IPS-11a (cell line): ENCODE measurements around the gene CNPY4.
"Not testable (repeated sequence)": the region's sequence is repeated elsewhere in the genome, so short reads cannot be mapped to it uniquely, and the experiment has no call there.

Experiments used
- H3K4me3 ChIP-seq: one replicate; pipeline ENCODE4 v1.5.1; 2013; ENCODE audit warnings: low read depth, low read length, control low read depth

The CNPY4 gene

DNA sequence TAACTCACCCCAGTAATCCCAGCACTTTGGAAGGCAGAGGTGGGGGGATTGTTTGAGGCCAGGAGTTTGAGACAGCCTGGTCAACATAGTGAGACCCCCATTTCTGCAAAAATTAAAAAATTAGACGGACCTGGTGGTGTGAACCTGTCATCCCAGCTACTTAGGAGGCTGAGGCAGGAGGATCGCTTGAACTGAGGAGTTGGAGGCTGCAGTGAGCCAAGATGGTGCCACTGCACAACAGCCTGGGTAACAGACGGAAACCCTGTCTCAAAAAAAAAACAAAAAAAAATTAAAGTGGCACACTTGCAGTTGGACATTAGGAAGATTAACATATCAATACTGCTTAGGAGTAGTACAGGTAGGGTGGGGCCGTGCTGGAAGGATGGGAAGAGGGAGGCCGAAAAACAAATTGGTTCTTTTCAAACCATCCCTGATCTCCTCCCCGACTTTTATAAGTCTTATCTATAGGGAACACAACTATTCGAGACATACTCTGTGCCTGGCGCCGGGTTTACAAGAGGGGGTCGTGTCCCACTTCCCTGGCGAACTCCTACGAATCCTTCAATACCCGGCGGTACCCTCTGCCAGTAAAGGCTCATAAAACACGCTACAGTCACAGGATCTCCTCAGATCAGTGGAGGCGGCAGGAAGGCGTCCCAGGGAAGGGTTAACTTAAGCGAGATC, 904 bp upstream of the CNPY4 start:
- H3K4me3 ChIP-seq, result peak overlapping the region; percentile 96

DNA sequence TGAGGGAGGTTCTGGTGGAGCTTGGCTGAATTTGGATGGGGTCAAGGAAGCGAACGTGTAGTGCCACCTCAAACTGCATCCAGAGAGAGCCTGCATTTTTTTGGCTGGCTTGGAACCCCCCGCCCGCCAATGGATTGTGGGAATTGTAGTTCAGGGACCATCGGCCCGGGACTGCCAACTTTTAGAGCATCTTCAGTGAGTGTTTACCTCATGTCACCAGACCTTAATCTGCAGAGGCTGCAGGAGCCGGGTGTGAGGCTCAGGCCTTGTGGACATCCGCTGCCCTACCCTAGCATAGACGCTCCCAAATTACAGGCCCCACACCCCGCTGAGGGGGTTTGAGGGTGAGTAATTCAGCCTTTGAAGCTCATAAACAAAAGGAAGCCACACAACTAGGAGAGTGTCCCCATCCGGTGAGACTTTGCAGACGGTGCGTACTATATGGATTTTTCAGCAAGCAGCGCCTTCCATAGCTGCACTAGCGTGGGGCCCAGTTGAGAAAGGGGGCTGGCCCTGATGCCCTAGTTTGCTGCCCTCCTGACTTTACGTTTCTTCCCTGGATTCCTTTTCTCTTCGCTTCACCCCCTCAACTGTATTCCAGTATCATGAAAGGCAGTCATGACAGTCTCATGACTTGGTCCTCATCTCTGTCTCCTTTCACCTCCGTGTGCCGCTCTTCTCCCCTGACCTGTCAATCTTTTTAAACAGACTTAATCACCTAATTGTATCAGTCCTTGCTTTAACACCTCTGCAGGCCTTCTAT, 717 bp downstream of the CNPY4 start:
- peak overlapping the region; percentile 96 for H3K4me3 ChIP-seq

DNA sequence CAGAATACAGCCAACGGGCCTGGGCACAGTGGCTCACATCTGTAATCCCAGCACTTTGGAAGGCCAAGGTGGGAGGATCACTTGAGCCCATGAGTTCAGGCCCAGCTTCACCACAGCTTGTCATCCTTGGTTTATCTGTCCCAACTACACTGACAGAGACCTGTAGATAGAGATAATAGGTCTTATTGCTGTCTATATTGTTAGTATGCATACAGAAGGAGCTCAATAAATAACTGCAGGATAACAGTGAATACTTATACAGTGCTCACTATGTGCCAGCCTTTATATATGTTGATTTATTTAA, 1.3 kb downstream of the CNPY4 start:
- no peak overlapping the region for H3K4me3 ChIP-seq

GRCh38 chr7:100122067-100122466, 2.6 kb downstream of the CNPY4 start:
- H3K4me3 ChIP-seq, result no peak overlapping the region

DNA sequence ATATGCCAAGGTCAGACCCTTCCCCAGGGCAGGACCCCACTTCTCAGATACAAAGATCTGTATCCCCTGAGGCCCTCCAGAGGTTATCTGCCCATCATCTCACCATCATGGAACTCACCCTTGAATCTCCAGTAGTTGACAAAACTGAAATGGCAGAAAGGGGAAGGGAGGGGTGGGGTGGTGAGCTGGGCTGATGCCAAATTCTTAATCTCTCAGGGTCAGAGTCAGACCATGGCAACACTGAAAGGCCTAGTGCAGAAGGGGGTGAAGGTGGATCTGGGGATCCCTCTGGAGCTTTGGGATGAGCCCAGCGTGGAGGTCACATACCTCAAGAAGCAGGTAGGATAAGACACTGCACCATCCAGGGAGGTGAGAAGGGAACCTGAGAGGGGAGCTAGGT, 3.1 kb downstream of the CNPY4 start:
- H3K4me3 ChIP-seq, result no peak overlapping the region

- no peak overlapping the region for H3K4me3 ChIP-seq
Measured at GRCh38 chr7:100124301-100125230, 5.1 kb downstream of the CNPY4 start.

DNA sequence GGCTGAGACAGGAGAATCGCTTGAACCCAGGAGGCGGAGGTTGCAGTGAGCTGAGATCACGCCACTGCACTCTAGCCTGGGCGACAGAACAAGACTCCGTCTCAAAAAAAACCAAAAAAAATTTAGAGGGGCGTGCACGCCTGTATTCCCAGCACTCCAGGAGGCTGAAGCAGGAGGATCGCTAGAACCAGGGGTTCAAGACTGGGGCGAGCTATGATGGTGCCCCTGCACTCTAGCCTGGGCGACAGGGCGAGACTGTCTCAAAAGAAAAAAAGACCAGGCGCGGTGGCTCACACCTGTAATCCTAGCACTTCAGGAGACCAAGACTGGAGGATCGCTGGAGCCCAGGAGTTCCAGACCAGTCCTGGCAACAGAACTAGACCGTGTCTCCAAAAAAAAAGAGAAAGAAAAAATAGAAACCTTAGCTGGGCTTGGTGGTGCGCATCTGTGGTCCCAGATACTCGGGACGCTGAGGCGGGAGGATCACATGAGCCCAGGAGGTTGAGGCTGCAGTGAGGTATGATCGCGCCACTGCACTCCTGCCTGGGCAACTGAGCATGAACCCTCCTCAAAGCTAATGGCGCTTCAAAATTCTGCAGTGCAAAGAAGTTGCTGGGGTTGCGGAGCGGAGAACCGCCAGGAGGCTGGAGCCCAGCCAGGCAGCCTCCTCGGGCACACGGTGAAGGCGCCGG, 7.0 kb downstream of the CNPY4 start:
- H3K4me3 ChIP-seq, result peak overlapping the region; percentile 88

DNA sequence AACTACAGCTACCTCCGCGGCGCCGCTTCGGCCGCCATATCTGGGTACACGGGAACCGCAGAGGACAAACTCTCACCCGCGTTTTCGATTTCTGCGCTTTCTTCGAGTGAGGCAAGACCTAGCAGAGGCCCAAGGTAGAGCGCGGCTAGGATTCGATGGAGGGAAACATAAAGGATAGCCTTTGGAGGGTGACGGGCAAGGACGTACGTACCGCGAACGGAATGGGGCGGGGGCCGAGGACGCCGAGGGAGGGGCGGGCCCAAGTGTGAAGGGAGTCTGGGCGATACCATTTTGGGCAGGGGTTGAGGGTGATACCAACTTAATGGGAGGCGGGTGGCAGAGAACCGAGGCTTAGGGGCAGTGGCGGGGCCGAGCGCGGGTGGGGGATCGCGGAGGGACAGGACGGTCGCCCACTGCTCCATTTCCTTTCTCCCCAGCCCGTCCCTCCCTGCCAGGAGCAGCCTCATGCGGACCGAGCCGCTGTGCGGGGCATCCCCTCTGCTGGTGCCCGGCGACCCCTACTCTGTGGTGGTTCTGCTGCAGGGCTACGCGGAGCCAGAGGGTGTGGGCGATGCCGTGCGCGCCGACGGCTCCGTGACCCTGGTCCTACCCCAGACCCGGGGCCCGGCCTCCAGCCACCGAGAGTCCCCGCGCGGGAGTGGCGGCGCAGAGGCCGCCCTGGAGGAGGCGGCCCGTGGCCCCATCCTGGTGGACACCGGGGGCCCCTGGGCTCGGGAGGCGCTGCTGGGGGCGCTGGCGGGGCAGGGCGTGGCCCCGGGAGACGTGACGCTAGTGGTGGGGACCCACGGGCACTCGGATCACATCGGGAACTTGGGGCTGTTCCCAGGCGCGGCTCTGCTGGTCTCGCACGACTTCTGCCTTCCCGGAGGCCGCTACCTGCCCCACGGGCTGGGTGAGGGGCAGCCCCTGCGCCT, 7.8 kb downstream of the CNPY4 start, which contains the start of gene MBLAC1:
Gene MBLAC1 (plus strand): TSS at position 37 of the 935 bp plus-strand sequence. CDS start 429 bp downstream, at position 466.
- peak within 1 kb of the TSS; percentile 88 for H3K4me3 ChIP-seq

GRCh38 chr7:100127866-100128636, 8.6 kb downstream of the CNPY4 start:
- H3K4me3 ChIP-seq, result peak overlapping the region; percentile 88

- H3K4me3 ChIP-seq, result no peak overlapping the region
Measured at GRCh38 chr7:100128637-100128963, 9.2 kb downstream of the CNPY4 start.

GRCh38 chr7:100130220-100130607, 10.8 kb downstream of the CNPY4 start:
- not testable (repeated sequence) for H3K4me3 ChIP-seq

DNA sequence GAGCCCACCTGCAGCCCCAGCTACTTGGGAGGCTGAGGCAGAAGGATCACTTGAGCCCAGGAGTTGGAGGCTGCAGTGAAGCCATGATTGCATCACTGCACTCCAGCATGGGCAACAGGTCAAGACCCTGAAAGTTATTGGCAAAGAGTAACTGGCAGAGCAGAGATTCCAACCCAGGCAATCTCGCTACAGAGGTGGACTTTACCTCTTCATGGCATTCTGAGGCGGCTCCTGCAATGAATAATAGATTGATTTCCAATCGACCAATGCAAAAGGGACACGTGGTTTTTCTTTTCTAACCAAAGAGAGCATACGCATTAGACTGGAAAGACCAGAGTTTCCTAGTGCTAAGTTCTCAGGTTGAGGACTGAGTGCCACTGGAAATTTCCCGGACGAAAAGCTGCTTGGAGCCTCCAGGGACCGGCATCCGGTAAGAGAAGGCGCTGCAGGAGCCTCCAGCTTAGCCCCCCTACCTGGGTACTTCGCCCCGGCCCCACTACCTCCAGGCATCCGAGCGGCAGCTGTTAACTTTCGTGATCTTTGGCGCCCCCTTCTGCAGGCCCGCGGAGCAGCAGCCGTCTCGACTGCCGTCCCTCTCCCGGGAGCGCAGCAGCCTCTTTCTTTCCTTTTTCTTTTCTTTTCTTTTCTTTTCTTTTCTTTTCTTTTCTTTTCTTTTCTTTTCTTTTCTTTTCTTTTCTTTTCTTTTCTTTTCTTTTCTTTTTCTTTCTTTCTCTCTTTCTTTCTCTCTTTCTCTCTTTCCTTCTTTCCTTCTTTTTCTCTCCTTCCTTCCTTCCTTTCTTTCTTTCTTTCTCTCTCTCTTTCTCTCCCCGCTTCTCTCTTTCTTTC, 11.4 kb downstream of the CNPY4 start:
- H3K4me3 ChIP-seq, result no peak overlapping the region

DNA sequence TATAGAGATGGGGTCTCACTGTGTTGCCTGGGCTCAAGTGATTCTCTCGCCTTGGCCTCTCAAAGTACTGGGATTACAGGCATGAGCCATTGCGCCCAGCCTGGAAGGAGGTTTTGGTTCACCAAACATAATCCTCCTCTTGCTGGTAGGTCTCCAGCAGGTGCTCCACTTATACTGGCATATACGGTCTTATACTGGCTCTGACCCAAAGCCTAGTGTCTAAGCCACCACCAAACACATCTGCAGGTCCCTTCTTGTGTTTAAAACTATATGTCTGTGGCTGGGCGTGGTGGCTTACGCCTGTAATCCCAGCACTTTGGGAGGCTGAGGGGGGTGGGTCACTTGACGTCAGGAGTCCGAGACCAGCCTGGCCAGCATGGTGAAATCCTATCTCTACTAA, 12.7 kb downstream of the CNPY4 start:
- H3K4me3 ChIP-seq, result no peak overlapping the region

DNA sequence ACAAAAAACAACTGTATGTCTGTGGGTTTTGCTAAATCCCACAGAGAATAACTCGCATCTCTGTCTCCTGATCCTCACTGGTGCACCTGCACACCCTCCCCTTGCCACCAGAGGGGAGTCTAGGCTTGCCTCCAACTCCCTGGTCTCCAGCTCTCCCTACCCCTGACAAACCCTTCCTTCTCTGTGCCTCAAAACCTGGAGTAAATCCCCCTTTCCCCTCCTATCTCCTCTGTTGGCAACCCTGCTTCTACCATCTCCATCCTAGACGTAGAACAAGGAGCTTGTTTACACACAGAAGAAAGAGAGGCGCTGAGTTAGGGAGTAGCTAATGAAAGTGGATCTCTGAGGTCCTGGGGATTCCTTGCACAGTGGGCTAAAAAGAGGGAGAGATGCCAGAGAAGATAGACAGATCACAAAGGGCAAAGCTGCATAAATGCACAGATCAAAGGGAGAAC, 13.3 kb downstream of the CNPY4 start:
- no peak overlapping the region for H3K4me3 ChIP-seq

DNA sequence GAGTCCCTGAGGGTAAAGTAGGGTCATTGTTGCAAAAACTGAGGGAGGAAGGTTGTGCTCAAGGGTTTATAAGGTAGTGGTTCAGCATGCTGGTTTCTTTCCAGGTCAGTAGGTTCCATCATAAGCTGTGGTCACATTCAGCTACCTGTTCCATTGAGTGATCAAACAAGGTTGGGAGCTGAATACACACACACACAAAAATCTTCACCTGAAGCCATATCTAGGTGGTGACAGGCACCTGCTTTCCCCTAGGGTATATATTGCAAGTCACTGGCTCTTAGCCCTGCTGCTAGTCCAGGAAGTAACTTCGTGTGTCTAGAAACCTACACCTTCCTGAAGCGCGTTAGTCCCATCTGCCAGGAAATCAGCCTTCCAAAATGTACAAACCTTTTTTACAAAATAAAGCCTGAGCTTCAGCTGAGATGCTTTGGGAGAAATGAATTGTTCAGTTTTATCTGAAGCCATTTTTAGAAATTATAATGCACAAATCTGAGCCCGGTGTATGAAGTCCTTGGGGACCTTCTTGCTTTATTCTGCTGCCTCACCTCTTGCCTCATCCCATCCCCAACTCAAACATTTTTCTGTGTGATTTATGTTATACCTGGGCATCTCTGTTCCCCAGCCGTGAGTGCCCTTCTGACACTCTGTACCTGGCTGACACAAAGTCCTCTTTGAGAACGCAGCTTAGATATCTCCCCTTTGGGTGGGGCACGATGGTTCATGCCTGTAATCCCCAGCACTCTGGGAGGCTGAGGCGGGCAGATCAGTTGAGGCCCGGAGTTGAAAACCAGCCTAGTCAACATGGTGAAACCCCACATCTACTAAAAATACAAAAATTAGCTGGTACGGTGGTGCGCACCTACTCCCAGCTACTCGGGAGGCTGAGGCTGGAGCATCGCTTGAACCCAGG, 18.7 kb downstream of the CNPY4 start:
- H3K4me3 ChIP-seq, result no peak overlapping the region

DNA sequence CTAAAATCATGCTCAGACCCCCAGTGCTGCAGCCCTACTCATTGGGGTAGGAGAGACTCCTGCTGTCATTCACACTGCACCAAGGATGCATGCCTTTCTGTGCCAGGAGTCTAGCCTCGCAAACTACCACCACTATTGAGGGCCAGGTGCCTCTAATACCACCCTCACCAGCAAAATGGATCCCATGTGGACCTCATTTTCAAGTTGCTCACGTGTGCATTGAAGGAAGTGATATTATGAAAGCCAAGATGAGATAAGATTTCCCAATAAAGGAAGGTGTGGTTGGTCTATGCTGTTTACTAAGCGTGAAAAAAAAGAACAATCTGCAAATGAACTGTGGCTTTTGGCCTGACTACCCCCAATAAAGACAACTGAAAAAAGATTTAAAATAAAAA, 22.1 kb downstream of the CNPY4 start:
- H3K4me3 ChIP-seq, result no peak overlapping the region

DNA sequence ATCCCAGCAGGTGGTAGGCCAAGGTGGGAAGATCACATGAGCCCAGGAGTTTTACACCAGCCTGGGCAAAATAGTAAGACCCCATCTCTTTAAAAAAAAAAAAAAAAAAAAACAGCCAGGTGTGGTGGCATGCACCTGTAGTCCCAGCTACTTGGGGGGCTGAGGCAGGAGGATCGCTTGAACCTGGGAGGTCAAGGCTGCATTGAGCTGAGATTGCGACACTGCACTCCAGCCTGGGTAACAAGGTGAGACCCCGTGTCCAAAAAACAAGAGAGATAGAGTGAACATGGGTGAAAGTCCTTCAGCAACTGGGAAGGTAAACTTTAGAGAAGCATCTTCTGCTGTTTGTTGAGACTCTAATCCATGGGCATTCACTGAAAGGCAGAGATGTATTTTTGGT, 23.0 kb downstream of the CNPY4 start:
- H3K4me3 ChIP-seq, result no peak overlapping the region
